Skin of body (tissue), 2 donors: ENCODE measurements around the gene RPS5. TPM values are rescaled to one million over a fixed set of nuclear protein-coding genes. Genes with fewer than 3 reads are reported as not detected.
"Not testable (repeated sequence)": the region's sequence is repeated elsewhere in the genome, so short reads cannot be mapped to it uniquely, and the experiment has no call there.

Experiments
- DNase-seq: peaks from one replicate; lab custom pipeline; 2025; lab: John Stamatoyannopoulos, UW
- total RNA-seq: library from RNA; depleted of rRNA; stranded (reverse); fragments of >200 nt; gene quantifications from one replicate; pipeline ENCODE4 v1.2.3, GENCODE V29; 2014

RPS5 gene
- total RNA-seq, 1 donor from 2014 or later, result 1,739 TPM

GRCh38 chr19:58356766-58357480 lies 30.1 kb upstream of the RPS5 start:
- peak; percentile 21 for DNase-seq

GRCh38 chr19:58357481-58358145 lies 29.5 kb upstream of the RPS5 start:
- DNase-seq, result no peak

DNA sequence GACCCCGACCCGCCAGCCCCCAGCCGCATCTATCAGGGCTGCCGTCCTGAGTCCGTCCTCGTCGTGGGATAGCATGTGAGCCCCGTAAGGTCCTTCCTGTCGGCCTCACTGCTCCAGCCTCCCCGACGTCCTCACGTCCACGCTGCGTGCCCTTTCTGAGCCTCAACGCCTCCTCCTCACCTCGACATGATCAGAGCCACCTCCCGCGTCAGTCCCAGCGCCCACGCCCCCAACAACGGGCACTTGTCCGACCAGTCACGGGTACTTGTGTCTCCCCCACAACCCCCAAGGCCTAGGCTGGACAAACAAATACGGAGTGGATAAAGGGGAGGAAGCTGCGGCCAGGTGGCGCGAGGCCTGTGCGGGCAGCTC lies 25.2 kb upstream of the RPS5 start:
- no peak for DNase-seq

DNA sequence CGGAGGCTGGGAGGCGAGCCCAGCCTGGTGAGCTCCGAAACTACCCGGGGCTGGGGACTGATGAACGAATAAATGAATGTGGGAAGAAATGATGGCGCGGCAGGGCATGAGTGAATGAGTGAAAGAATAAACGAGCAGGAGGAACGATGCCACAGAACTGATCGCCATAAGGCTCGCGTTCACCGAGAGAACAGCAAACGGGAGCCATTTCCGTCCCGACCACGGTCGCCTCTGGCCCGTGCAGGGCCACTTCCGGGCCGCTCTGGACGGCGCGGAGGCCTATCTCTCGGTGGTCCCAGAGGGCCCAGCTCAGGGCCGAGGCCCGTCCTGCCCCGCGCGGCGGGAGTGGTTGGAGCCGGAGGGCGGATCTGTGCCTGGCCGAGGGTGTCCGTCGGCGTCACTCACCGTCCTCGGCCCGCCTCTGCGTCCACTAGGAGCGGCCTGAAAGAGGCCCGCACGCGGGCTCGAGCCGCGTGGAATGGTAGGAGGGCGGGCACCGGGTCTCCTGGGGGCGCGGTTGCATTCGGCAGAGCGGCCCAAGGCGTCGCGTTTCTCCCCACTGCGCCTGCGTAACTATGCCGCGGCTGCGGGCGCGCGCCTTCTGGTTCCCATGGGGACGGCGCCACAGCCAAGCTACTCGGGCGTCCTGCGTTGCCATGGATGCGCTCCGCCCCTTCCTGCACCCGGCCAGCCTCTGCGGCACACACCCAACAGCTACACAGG lies 24.6 kb upstream of the RPS5 start, which contains the start of gene ZNF497:
Gene ZNF497, minus strand, starts transcription at position 480 of the 723 bp plus-strand sequence. CDS start 5,116 bp downstream, outside the sequence.
- DNase-seq, result peak; percentile 95

DNA sequence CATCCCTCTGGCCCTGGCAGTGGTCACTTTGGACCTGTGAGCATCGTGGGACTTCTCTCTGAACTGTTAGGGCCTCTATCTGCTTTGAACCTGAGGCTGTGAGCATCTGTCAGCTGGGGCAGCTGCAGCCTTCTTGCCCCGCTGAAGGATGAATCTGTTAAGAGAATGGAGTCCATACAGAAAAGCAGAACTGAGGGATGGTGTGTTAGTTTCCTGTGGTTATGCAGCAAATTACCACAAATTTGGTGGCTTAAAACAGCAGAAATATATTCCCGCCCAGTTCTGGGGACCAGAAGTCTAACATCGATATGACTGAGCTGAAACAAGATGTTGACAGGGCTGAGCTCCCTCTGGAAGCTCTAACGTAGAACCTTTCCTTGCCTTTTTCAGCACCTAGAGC lies 22.9 kb upstream of the RPS5 start:
- no peak for DNase-seq

DNA sequence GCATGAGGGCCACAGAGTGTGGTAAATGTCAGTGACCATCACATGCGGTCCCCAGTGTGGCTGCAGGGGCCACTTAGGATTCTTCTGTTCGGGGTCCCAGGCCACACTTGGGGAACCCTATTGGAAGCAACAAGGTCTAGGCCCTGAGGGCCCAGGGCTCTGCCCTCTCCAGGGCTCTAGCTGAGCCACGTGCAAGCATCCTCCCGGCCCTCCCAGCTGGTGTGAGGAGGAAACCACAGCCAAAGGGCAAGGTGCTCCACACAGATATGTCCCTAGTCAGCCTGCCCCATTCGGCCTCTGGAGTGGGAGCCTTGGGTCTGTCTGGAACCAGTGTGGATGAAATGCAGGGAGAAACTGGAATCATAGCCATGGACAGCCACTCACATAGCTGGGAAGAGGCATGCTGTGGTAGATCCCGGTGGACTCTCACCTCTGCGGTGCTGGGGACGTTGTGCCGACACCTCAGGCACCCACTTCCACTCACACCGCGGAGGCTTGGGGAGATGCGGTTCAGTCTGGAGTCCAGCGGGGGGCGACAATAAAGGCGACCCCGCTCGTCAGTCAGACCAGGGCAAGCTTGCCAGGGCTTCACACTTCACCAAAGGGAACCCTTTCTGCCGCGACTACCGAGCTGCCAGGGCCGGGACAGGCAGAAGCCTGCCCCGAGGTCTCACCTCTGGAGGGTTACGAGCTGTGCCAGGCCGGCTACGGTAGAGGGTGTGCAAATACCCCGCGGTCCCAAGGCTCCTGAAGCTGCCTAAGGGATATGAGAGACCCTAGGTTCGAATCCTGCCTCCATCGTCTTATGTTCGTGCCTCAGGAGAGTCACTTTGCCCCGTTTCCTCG lies 20.3 kb upstream of the RPS5 start:
- no peak for DNase-seq

GRCh38 chr19:58367698-58368454 lies 19.2 kb upstream of the RPS5 start:
- DNase-seq, result no peak

- DNase-seq, result no peak
Observed at GRCh38 chr19:58368561-58369360, 18.3 kb upstream of the RPS5 start.

DNA sequence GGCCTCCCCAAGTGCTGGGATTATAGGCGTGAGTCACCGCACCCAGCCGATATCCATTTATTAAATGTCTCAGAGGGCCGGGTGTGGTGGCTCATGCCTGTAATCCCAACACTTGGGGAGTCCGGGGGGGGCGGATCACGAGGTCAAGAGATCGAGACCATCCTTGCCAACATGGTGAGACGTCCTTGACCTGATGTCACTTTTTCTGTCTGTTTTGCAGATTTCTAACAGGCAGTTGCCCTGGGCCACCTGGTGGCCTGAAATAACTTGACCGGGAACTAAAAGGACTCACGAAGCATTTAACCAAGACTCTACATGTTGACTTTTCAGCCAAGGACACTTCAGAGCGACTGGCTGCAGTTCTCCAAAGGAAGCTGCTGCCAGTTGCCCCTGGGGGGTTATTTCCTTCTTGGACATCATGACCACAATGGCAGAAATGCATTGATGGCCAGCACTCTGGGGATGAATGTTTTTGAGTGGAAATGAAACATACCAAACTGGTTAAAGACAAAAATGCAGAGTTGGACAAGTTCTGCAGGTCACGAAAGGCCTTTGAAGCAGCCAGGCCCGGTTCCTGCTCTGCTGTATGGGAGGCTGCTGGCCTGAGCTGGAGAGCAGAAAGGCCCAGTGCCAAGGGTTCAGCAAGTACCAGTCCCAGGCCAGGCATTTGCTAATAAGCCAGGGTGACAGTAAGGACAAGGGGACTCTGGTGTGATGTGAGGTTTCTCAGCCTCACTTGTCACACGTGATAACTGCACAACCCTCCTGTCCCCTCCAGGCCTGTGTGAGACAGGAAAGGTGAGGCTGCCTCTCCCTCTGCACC lies 14.5 kb upstream of the RPS5 start:
- no peak for DNase-seq

GRCh38 chr19:58374200-58374599 lies 12.9 kb upstream of the RPS5 start:
- DNase-seq, result no peak

- DNase-seq, result not testable (repeated sequence)
Observed at GRCh38 chr19:58376724-58377123, 10.3 kb upstream of the RPS5 start.

DNA sequence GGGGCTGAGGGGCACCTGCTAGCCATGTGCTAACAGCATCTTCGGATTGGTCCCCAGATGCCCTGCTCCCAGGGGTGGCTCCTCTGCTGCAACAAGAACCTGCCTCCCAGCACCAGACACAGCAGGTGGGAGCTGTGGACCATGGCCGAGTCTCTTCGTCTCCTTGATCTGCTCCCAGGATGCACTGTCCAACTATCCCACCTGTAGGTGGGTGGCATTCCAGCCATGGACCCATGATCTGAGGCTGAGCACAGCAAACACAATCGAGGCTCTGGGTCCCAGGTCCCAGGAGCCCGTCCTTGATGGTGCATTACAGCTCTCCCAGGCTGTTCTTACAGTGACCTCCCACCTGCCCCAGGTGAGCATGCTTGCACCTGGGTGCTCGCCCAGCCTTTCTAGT lies 7.8 kb upstream of the RPS5 start:
- no peak for DNase-seq

GRCh38 chr19:58380037-58380661 lies 6.9 kb upstream of the RPS5 start:
- no peak for DNase-seq

GRCh38 chr19:58380662-58381459 lies 6.2 kb upstream of the RPS5 start, which contains the start of gene ZNF837:
Gene ZNF837, minus strand, starts transcription at chr19:58381030. Its CDS starts 11,698 bp downstream, at chr19:58369332.
- peak; percentile 100 for DNase-seq

- no peak for DNase-seq
Observed at GRCh38 chr19:58381460-58382212, 5.4 kb upstream of the RPS5 start.

DNA sequence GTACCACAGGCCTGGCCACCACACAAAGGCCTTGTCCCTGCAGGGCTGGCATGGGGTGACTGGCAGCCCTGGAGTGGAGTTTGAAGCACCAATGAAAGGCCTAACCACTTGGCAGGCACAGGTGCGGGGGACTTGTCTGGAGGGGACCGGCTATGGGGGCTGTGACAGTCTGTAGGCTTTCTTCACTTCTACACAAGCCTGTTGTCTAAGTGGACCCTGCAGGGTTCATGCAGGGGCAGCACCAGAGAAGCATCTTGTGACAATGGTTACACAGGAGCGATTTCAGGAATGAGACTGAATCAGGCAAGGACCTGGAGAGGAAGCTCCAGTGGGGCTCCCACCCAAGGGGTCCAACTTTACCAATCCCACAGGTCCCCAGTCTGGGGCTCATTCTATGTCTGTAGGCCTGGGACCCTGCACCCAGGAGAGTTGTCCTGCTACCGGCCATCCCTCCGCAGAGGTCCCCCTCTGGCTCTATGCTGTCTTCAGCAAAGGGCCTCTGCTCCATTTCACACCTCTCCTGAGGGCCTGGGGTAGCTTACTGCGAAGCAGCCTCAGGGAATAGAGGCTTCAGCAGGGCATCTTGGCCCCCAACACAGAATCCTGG lies 4.0 kb upstream of the RPS5 start:
- DNase-seq, result no peak
